NCI-H2227 treated with DMSO at 0.1 percent for 48 hours (cell line): ENCODE results near the gene DYNC1LI2.
A peak's percentile ranks its signal among the peaks of the same experiment; 100 is the strongest.
"Not testable (repeated sequence)": the region's sequence is repeated elsewhere in the genome, so short reads cannot be mapped to it uniquely, and the experiment has no call there.

Source experiments
- DNase-seq: peaks from one replicate; lab custom pipeline; 2025; lab: John Stamatoyannopoulos, UW

The DYNC1LI2 gene

DNA sequence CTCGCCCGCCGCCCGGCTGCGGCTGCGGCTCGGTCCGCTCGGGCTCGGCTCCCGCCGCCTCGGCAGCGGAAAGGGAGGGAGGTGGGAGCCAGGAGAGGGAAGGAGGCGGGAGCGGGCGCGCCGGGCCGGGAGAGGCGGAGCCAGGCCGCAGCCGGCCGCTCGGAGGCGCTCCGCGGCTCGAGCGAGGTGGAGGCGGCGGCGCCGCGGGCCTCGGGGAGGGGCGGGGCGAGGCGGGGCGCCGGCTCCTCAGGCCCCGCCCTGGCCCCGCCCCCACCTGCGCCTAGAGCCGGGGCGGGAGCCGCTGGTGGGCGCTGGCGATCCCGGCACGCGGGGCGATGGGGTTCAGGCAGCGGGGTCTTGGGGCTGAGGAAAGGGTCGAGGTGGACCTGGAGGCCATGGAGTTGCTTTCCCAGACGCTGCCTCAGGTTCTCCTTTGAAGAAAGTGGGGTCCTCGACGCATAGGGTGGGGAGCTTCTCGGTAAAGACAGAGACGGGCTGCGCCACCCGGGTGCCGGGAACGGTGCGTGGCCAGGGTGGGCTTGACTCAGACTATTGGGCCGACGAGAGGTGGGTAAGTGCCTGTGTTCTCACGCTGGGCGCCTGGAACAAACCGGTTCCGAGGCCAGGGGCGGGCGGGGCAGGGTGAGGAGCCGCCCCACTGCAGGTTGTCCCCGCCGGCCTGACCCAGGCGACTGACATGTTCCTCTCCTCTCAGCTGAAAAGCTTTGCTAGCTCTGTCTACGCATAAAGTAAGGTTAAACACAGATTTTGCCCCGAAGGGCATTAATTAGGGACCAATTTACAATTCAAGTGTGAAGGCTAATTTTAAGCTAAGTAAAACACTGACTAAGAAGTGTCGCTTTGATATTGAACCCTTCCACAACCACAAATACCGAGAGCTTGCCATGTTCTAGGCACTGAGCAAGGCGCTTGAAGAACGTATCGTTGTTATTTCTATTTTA lies 54.5 kb downstream of the DYNC1LI2 start, which contains the start of gene CMTM4:
Gene CMTM4, minus strand, starts transcription at position 75 of the 962 bp plus-strand sequence. CDS start 218 bp downstream, outside the sequence.
- DNase-seq = peak; percentile 71

DNA sequence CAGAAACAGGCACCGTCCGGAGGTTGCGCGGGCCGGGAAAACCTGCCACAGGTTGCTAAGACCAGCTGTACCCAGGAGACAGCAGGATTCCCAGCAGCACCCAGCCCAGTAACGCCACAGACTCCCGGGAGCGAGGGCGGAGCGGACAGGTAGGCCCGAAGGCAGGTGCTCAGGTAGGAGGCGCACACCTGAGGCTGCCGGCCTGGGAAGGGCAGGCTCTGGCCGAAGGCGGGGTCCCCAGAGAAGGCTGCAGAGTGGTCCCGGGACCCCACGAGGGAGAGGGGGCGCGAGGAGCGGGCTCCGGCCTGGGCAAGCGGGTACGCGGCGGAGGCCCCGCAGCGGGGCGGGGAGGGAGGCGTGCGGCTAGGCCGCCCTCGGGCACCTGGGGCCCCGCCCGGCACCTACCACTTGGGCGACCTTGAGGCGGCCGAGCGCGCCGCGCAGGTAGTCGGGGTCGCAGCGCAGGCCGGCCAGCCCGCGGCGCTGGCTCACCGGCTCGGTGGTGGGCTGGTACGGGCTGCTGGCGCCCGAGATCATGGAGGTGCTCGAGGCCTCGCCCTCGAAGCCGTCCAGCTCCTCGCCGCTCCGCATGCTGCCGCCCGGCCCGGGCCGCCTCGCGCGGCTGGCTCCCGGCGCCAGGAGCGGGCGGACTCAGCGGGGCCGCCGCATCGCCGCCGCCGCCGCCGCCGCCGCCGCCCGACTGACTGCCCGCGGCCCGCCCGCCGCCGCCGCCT lies 55.3 kb downstream of the DYNC1LI2 start:
- DNase-seq = no peak

DNA sequence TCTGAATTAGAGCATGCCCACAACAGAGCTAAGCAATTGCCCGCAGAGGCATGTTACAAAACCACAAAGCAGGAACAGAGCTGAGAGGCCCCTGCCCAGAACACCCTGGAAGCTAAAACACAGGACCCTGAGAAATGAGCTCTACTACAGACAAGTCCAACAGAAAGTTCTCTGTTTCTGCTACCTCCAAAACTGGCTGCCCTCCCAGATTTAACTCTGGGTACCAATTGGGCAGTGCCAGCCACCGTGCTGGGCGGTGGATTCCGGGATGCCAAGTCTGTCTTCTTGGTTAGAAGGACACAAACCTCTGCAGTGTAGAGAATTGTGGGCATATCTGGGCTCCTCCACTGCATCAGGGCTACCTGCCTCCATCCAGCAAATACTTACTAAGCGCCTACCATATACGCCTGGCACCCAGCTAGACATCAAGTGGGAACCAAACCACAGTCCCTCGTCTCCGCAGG lies 55.9 kb downstream of the DYNC1LI2 start:
- no peak for DNase-seq

DNA sequence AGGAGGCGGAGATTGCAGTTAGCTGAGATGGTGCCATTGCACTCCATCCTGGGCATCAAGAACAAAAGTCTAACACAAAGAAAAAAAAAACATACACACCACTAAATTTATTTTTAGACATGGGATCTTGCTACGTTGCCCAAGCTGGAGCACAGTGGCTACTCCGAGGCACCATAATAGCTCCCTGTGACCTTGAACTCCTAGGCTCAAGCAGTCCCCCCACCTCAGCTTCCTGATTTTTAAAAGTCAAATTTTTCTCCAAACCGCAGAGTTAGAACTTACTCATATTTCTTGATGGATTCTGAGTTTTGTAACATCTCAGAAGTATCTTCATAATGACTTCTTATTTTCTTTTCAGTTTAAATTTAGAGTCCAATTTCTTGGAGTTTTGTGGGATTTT lies 58.3 kb downstream of the DYNC1LI2 start:
- no peak for DNase-seq

- no peak for DNase-seq
These were observed 59.1 kb downstream of the DYNC1LI2 start for GRCh38 chr16:66692341-66692740.

DNA sequence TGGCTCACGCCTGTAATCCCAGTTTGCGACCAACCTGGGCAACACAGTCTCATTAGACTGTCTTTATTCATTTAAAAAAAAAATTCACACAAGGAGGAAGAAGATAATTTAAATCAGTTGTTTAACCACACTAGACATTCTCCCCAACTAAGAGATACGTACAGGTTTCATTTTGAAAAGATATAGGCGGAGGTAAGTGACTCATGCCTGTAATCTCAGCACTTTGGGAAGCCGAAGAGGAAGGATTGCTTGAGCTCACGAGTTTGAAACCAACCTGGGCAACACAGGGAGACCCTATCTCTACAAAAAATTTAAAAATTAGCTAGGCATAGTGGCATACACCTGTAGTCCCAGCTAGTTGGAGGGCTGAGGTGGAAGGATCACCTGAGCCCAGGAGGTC lies 60.2 kb downstream of the DYNC1LI2 start:
- no peak for DNase-seq

- no peak for DNase-seq
These were observed 61.1 kb downstream of the DYNC1LI2 start for GRCh38 chr16:66690106-66690847.

DNA sequence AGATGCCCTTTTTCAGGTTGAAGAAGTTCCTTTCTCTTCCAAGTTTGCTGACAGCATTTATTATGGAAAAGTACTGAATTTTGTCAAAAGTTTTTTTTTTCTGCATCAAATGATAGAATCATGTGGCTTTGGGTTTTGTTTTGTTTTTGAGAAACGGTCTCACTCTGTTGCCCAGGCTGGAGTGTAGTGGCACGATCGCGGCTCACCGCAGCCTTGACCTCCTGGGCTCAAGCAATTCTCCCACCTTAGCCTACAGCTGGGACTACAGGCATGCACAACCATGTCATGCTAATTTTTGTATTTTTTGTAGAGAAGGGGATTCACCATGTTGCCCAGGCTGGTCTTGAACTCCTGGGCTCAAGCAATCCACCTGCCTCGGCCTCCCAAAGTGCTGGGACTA lies 62.1 kb downstream of the DYNC1LI2 start:
- DNase-seq = no peak

DNA sequence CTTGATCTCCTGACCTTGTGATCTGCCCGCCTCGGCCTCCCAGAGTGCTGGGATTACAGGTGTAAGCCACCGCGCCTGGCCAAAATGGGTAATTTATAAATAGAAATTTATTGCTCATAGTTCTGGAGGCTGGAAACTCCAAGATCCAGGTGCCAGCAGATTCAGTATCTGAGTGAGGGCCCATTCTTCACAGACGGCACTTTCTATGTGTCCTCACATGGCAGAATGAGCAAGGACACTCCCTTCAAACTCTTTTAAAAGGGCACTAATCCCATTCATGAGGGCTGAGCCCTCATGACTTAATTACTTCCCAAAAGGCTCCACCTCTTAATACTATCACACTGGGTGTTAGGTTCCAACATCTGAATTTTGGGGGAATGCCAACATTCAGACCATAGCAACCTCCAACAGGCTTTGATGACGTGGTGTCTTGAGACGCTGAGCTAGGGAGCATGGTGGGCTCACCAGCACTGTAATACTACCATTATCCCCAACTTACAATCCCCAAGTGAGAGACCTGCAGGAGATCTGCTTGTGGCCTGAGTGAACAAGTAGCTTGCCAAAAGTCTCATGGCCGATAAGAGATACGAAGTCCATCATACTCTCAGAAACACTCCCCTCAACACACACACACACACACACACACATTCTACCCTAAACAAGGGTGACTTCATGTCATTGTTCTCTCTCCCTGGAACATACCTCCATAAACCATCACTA lies 63.3 kb downstream of the DYNC1LI2 start:
- no peak for DNase-seq

GRCh38 chr16:66685501-66686115 lies 65.8 kb downstream of the DYNC1LI2 start:
- DNase-seq = not testable (repeated sequence)

GRCh38 chr16:66682271-66682670 lies 69.1 kb downstream of the DYNC1LI2 start:
- no peak for DNase-seq

- no peak for DNase-seq
These were observed 69.7 kb downstream of the DYNC1LI2 start for GRCh38 chr16:66681676-66682075.

DNA sequence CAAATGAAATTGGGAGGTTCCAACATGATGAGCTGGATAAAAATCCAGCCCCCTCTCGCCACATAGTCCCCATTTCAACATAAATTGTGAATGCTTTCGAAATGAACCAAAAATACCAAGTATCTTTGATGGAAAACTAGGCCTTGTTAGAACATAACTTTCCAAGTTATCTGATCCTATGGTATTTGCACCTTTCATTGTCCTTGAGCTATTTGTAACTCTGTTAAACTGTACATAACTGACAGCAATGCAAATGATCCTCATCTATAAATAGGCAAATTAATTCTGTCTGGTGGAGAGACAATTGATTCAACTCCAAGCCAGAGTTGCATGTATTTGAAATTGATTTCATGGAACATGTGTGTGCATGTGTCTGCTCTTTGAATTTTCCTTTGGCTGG lies 73.1 kb downstream of the DYNC1LI2 start:
- no peak for DNase-seq

DNA sequence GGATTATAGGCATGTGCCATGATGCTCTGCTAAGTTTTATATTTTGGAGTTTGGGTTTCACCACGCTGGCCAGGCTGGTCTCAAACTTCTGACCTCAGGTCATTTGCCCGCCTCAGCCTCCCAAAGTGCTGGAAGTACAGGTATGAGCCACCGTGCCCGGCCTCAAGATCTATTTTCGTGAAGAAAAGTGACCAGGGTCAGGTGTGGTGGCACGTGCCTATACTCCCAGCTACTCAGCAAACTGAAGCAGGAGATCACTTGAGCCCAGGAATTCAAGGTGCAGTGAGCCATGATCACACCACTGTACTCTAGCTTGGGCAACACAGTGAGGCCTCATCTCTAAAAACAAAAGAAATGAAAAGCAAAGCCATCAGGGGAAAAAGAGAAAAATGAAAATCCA lies 73.6 kb downstream of the DYNC1LI2 start:
- DNase-seq = no peak

GRCh38 chr16:66677179-66677578 lies 74.2 kb downstream of the DYNC1LI2 start:
- DNase-seq = no peak

- no peak for DNase-seq
These were observed 74.8 kb downstream of the DYNC1LI2 start for GRCh38 chr16:66676599-66676998.

DNA sequence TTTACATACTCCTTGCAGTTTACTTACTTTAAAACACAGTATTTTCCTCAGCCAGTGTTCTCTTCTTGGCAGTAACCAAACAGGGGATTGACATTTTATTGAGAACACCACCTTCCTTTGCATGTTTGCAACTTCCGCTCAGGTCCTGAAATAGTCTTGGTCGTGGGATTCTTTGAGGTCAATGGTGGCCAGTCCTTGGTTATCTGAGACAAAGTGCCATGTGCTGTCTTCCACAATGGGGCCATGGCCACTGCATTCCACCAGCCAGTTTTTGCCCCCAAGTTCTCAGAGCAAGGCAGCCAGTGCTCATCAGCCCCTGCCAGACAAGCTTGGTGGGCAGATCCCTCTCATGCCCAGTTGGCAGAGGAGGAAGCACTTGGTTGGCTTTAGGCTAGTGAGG lies 77.7 kb downstream of the DYNC1LI2 start:
- DNase-seq = no peak
